ENCODE measurements around the gene CHRNA5. TPM values are rescaled to one million over a fixed set of nuclear protein-coding genes. Genes with fewer than 3 reads are reported as not detected.

CHRNA5 gene
- total RNA-seq, 1 donor from 2014 or later: 10.1 TPM

GRCh38 chr15:78629716-78630065, 64.4 kb downstream of the CHRNA5 start:
- DNase-seq: no peak
- no peak overlapping the region for H3K4me3 Mint-ChIP-seq
- no peaks in the 10 kb centered on the region for H3K4me1 Mint-ChIP-seq
- H3K27ac Mint-ChIP-seq: no peak overlapping the region
- peaks cover 11% of the 10 kb centered on the region for H3K27me3 Mint-ChIP-seq
- H3K9me3 Mint-ChIP-seq: no peaks in the 10 kb centered on the region
- no peaks in the 10 kb centered on the region for H3K36me3 Mint-ChIP-seq (ENCODE audit: low read depth)
- intact Hi-C loops (cut with micrococcal nuclease): no loop called here

- H3K36me3 Mint-ChIP-seq (ENCODE audit: low read depth): no peaks in the 10 kb centered on the region
- no peaks in the 10 kb centered on the region for H3K4me1 Mint-ChIP-seq
- no peak overlapping the region for H3K4me3 Mint-ChIP-seq
- peaks cover 11% of the 10 kb centered on the region for H3K27me3 Mint-ChIP-seq
- H3K27ac Mint-ChIP-seq: no peak overlapping the region
- H3K9me3 Mint-ChIP-seq: no peaks in the 10 kb centered on the region
- no peak for DNase-seq
- intact Hi-C loops (cut with micrococcal nuclease): no loop called here
Measured at GRCh38 chr15:78630886-78631633, 65.7 kb downstream of the CHRNA5 start.

DNA sequence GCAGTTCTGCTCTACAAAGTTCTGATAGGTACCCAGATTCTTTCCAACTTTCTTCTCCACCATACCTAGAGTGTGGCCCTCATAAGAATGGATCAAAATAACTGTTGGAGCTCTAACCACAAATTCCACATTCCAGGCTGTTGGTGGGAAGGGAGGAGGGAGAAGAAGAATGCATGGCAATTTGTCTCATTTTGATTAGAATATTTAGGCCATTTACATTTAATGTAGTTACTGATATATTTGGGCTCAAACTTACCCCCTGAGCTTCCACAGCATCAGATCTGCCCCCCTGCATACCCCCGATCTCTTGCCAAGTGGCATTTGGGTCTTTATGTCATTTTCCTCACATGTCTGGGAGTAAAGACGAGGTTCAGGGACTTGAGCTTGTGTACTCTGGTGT, 68.0 kb downstream of the CHRNA5 start:
- no peaks in the 10 kb centered on the region for H3K4me1 Mint-ChIP-seq
- intact Hi-C loops (cut with micrococcal nuclease): no loop called here
- no peak overlapping the region for H3K4me3 Mint-ChIP-seq
- no peak overlapping the region for H3K27ac Mint-ChIP-seq
- DNase-seq: no peak
- H3K36me3 Mint-ChIP-seq (ENCODE audit: low read depth): no peaks in the 10 kb centered on the region
- no peaks in the 10 kb centered on the region for H3K9me3 Mint-ChIP-seq
- H3K27me3 Mint-ChIP-seq: peaks cover 5% of the 10 kb centered on the region

DNA sequence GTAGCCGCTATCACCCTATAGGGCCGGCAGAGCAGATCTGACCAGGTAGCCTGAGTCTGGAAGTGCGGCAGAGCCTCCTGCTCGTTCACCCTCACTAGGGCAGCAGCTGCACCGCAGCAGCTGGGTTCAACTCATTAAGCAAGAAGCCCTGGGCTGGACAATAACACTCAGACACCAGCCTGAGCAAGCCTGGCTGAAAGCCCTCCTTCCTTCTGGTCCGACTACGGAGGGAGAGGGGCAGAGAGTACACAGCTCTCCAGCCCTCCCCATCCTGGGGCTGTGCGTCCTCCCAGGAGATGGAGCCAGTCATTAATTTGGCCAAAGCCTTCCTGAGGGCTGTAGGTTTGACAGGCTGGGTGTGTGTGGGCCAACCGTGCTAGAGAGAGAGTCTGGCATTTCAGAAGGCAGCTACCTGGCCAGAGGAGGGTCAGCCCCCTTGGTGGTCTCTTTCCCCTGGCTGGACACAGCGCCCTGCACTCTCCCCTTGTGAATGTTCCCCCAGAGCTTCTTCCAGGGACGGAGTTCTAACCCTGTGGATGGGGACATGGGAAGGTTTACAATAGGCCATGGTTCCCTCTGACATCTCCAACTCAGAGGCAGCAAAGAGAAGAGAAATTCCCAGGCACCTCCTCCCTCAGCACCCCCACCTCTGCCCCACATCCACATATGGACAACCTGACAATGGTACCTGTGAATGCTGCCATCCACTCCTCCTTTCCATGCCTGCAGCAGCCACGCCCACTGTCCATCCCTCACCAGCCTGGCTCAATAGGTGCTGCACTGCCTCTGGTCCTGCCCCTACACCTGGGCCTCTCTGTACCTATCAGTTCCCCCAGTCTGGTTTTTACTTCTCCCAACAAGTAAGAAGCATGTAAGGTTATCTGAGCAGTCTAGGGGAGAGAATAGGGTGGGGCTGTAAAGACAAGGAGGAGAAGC, 69.2 kb downstream of the CHRNA5 start:
- Mint-ChIP-seq H3K36me3 (ENCODE audit: low read depth) (no peaks in the 10 kb centered on the region), H3K27ac (no peak overlapping the region), H3K4me1 (no peaks in the 10 kb centered on the region), H3K27me3 (peaks cover 9% of the 10 kb centered on the region), H3K9me3 (no peaks in the 10 kb centered on the region), H3K4me3 (no peak overlapping the region)
- intact Hi-C loops (cut with micrococcal nuclease): no loop called here
- no peak for DNase-seq

GRCh38 chr15:78635346-78635745, 70.0 kb downstream of the CHRNA5 start:
- H3K36me3 Mint-ChIP-seq (ENCODE audit: low read depth): no peaks in the 10 kb centered on the region
- H3K27ac Mint-ChIP-seq: no peak overlapping the region

DNA sequence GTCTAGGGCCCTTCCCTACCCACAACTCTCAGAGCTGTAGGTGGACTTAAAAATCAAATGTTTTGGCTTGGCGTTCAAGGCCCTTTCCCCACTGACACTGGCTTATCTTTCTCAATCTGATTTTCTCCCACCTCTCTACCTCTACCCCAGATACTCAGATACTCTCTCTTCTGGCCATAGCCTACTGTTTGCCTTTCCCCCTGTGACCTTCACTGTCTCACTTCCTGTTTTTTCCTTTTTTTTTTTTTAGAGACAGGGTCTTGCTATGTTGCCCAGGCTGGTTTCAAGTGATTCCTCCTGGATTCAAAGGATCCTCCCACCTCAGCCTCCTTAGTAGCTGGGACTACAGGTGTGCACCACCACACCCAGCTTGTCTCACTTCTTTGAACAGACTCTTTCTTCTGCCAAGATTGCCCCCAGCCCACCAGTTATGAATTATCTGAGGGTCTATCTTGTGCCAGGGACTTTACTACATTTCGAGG, 71.1 kb downstream of the CHRNA5 start:
- H3K9me3 Mint-ChIP-seq: no peaks in the 10 kb centered on the region
- H3K27me3 Mint-ChIP-seq: peaks cover 15% of the 10 kb centered on the region
- H3K36me3 Mint-ChIP-seq (ENCODE audit: low read depth): no peaks in the 10 kb centered on the region
- intact Hi-C loops (cut with micrococcal nuclease): no loop called here
- peaks cover 3% of the 10 kb centered on the region for H3K4me1 Mint-ChIP-seq
- no peak overlapping the region for H3K27ac Mint-ChIP-seq
- DNase-seq: no peak
- no peak overlapping the region for H3K4me3 Mint-ChIP-seq

More at GRCh38 chr15:78635346-78635745, 70.0 kb downstream of the CHRNA5 start:
- no peaks in the 10 kb centered on the region for H3K9me3 Mint-ChIP-seq
- no peak for DNase-seq
- no peaks in the 10 kb centered on the region for H3K4me1 Mint-ChIP-seq
- H3K4me3 Mint-ChIP-seq: no peak overlapping the region
- H3K27me3 Mint-ChIP-seq: peaks cover 12% of the 10 kb centered on the region
- intact Hi-C loops (cut with micrococcal nuclease): no loop called here

GRCh38 chr15:78637776-78638435, 72.6 kb downstream of the CHRNA5 start:
- peaks cover 21% of the 10 kb centered on the region for H3K27me3 Mint-ChIP-seq
- H3K9me3 Mint-ChIP-seq: no peaks in the 10 kb centered on the region
- H3K36me3 Mint-ChIP-seq (ENCODE audit: low read depth): no peaks in the 10 kb centered on the region
- DNase-seq: no peak
- H3K4me1 Mint-ChIP-seq: peaks cover 7% of the 10 kb centered on the region
- H3K4me3 Mint-ChIP-seq: no peak overlapping the region
- intact Hi-C loops (cut with micrococcal nuclease): loop anchor here (2.0 kb wide), 1 partner anchor 71 kb away; no protein-coding TSS in a partner anchor
- H3K27ac Mint-ChIP-seq: no peak overlapping the region

DNA sequence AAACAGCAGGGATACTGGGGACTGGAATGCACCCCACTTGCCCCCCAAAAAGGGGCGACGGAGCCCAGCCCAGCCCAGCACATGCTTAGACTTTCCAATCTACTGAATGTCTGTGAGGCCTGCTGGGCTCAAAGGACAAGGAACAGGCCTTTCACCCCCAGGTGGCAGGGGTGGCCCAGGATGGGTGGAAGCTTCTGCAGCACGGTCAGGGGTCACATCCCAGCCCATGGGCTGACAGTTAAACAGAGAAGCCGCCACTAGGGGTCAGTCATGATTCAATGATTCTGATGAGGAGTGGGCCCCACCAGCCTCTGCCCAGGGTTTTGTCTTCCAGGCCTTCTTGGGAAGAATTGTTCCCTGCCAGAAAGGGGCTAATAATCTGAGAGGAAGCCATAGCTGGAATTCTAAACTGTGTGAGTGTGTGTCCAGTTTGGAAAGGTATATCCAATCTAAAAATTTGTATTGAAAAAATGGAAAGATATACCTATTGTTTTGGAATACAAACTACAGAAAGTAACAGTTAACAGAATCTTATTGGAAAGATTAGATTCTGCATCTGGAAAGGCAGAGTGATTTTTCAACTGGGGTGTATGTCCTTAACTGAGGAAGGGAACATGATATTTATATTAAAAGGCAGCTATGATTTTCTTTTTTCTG, 73.5 kb downstream of the CHRNA5 start:
- no peak overlapping the region for H3K4me3 Mint-ChIP-seq
- no peaks in the 10 kb centered on the region for H3K9me3 Mint-ChIP-seq
- H3K36me3 Mint-ChIP-seq (ENCODE audit: low read depth): no peaks in the 10 kb centered on the region
- H3K4me1 Mint-ChIP-seq: peaks cover 7% of the 10 kb centered on the region
- peak; percentile 80 for DNase-seq
- intact Hi-C loops (cut with micrococcal nuclease): loop anchor here (2.0 kb wide), 1 partner anchor 70 kb away; no protein-coding TSS in a partner anchor
- peaks cover 21% of the 10 kb centered on the region for H3K27me3 Mint-ChIP-seq
- no peak overlapping the region for H3K27ac Mint-ChIP-seq

DNA sequence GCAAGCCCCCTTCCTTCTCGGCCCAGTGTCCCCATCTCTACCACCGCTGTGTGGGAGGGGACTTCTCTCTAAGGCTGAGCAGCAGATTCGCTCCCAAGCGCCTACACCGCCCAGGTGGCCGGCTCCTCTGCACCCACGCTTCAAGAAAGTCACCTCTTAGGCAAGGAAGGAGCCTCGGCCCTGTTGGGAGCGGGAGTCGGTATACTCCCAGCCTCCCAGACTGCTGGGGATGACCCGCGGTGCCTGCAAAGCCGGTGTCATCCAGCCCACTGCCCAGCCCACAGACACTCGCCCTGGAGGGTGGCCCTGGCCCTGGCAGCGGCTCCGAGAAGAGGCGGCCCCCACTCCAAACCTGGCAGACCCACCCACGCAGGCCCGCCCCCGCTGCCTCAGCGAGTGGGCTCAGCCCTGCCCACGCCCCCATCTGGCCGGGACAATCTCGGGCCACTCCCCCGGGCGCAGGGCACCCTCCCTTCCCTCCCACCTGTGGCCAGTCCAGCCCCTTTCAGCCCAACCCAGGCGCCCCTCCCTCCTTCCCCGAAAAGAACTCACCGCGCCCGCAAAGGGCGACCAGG, 75.3 kb downstream of the CHRNA5 start:
- DNase-seq: peak; percentile 63
- Mint-ChIP-seq H3K4me1 (peaks cover 7% of the 10 kb centered on the region), H3K27ac (no peak overlapping the region), H3K27me3 (peaks cover 24% of the 10 kb centered on the region), H3K9me3 (no peaks in the 10 kb centered on the region), H3K4me3 (peak overlapping the region; percentile 51), H3K36me3 (ENCODE audit: low read depth) (no peaks in the 10 kb centered on the region)
- intact Hi-C loops (cut with micrococcal nuclease): no loop called here

GRCh38 chr15:78641102-78641748, 75.9 kb downstream of the CHRNA5 start, which contains the start of gene CHRNB4:
TSS of gene CHRNB4 (minus strand) at chr15:78641210. CDS start at chr15:78641133, 77 bp downstream.
- Mint-ChIP-seq H3K4me3 (peak within 1 kb of the TSS; percentile 57), H3K9me3 (no peaks in the 10 kb centered on the region), H3K27me3 (peaks cover 22% of the 10 kb centered on the region), H3K4me1 (peaks cover 7% of the 10 kb centered on the region), H3K27ac (no peak within 1 kb of the TSS), H3K36me3 (ENCODE audit: low read depth) (no peaks in the 10 kb centered on the region)
- peak; percentile 66 for DNase-seq
- intact Hi-C loops (cut with micrococcal nuclease): no loop called here

DNA sequence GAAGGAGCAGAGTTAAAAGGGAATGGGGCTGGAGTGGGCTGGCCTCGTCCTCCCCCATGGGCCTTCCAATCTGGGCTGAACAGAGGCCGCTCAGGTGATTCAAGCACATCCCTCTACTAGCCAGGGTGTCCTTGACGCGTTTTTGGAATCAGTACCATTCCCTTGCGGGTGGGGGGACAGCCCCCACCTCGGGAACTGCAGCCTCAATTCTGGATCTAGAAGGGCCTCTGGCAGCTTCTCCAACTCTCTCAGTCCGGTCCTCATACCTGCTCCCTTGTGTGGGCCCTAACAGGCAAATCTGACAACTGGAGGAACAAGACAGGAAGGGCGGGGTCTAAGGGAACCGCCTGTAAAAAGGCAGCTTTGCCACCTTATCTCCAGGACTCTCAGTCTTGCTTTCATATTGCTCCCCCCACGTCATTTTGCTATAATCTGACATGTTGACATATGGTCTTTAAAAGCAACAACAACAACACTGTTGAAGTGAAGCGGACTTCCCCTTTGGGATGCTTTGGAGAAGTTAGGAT, 76.5 kb downstream of the CHRNA5 start:
- Mint-ChIP-seq H3K4me3 (peak overlapping the region; percentile 57), H3K9me3 (no peaks in the 10 kb centered on the region), H3K27me3 (peaks cover 18% of the 10 kb centered on the region), H3K36me3 (ENCODE audit: low read depth) (no peaks in the 10 kb centered on the region), H3K27ac (no peak overlapping the region), H3K4me1 (peaks cover 7% of the 10 kb centered on the region)
- intact Hi-C loops (cut with micrococcal nuclease): no loop called here
- no peak for DNase-seq

- DNase-seq: no peak
- Mint-ChIP-seq H3K27ac (no peak overlapping the region), H3K4me1 (peaks cover 7% of the 10 kb centered on the region), H3K36me3 (ENCODE audit: low read depth) (no peaks in the 10 kb centered on the region), H3K27me3 (peaks cover 18% of the 10 kb centered on the region), H3K9me3 (no peaks in the 10 kb centered on the region), H3K4me3 (no peak overlapping the region)
- intact Hi-C loops (cut with micrococcal nuclease): no loop called here
Measured at GRCh38 chr15:78642331-78642730, 77.0 kb downstream of the CHRNA5 start.
